DND-41 (cell line): Measurements from ENCODE around the gene TSKS.

Experiments used
- EZH2 ChIP-seq: IDR thresholded peaks from 3 replicates; pipeline ENCODE4 v1.6.1; 2012; ENCODE audit warnings: borderline replicate concordance, low read depth, mild to moderate bottlenecking, moderate library complexity, low read length, inconsistent platforms; ENCODE audit not compliant: severe bottlenecking
- TF ChIP-seq, protein P1 (sequence below): IDR thresholded peaks from 2 replicates; pipeline ENCODE4 v1.5.1; 2012; ENCODE audit warnings: borderline replicate concordance, low read length, moderate library complexity, mild to moderate bottlenecking; ENCODE audit not compliant: poor library complexity, severe bottlenecking; ENCODE audit errors: extremely low read depth

DNA sequence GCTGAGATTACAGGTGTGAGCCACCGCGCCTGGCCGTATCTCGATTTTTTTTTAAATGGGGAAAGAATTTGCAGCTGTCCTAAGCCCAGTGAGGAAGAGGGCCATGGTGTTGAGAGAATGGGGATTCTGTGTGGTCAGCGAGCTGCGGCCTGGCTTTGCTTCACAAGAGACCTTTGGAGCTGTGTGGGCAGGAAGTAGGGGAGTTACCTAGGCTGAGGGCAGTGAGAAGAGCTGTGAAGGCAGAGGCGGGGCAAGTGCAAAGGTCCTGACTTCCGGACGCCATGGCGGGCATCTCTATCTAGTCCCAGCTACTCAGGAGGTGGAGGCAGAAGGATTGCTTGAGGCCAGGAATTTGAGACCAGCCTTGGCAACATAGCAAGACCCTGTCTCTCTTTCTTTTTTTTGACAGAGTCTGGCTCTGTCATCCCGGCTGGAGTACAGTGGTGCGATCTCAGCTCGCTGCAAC, 8.6 kb upstream of the TSKS start:
- TF ChIP-seq, protein P1, sequence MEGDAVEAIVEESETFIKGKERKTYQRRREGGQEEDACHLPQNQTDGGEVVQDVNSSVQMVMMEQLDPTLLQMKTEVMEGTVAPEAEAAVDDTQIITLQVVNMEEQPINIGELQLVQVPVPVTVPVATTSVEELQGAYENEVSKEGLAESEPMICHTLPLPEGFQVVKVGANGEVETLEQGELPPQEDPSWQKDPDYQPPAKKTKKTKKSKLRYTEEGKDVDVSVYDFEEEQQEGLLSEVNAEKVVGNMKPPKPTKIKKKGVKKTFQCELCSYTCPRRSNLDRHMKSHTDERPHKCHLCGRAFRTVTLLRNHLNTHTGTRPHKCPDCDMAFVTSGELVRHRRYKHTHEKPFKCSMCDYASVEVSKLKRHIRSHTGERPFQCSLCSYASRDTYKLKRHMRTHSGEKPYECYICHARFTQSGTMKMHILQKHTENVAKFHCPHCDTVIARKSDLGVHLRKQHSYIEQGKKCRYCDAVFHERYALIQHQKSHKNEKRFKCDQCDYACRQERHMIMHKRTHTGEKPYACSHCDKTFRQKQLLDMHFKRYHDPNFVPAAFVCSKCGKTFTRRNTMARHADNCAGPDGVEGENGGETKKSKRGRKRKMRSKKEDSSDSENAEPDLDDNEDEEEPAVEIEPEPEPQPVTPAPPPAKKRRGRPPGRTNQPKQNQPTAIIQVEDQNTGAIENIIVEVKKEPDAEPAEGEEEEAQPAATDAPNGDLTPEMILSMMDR = no peak
- TF ChIP-seq EZH2 = no peak
